ENCODE results near the gene CPED1. TPM values are rescaled to one million over a fixed set of nuclear protein-coding genes. Genes with fewer than 3 reads are reported as not detected.

Gene CPED1
- total RNA-seq, 1 donor from 2014 or later = not detected

- Mint-ChIP-seq H3K27me3 (ENCODE audit: unreplicated experiment) (no peaks in the 10 kb centered on the region), H3K27ac (ENCODE audit: unreplicated experiment) (no peak overlapping the region), H3K9me3 (ENCODE audit: unreplicated experiment) (no peaks in the 10 kb centered on the region), H3K4me1 (ENCODE audit: low read depth, unreplicated experiment) (peaks cover 6% of the 10 kb centered on the region), H3K36me3 (ENCODE audit: unreplicated experiment) (no peaks in the 10 kb centered on the region), H3K4me3 (ENCODE audit: unreplicated experiment) (no peak overlapping the region)
- no peak for TF ChIP-seq CTCF (IDR thresholded peaks at IDR 0.05; ENCODE audit: partially characterized antibody, unreplicated experiment)
- no peak for DNase-seq
Observed at GRCh38 chr7:121082400-121083101, 94.0 kb downstream of the CPED1 start.

- no peaks in the 10 kb centered on the region for H3K36me3 Mint-ChIP-seq (ENCODE audit: unreplicated experiment)
- H3K27ac Mint-ChIP-seq (ENCODE audit: unreplicated experiment) = no peak overlapping the region
- H3K4me3 Mint-ChIP-seq (ENCODE audit: unreplicated experiment) = no peak overlapping the region
Observed at GRCh38 chr7:121083138-121083789, 94.8 kb downstream of the CPED1 start.

GRCh38 chr7:121083790-121084251 is 95.3 kb downstream of the CPED1 start:
- no peaks in the 10 kb centered on the region for H3K36me3 Mint-ChIP-seq (ENCODE audit: unreplicated experiment)
- H3K9me3 Mint-ChIP-seq (ENCODE audit: unreplicated experiment) = no peaks in the 10 kb centered on the region
- TF ChIP-seq CTCF (IDR thresholded peaks at IDR 0.05; ENCODE audit: partially characterized antibody, unreplicated experiment) = no peak
- DNase-seq = no peak
- H3K4me3 Mint-ChIP-seq (ENCODE audit: unreplicated experiment) = no peak overlapping the region
- peaks cover 6% of the 10 kb centered on the region for H3K4me1 Mint-ChIP-seq (ENCODE audit: low read depth, unreplicated experiment)
- H3K27ac Mint-ChIP-seq (ENCODE audit: unreplicated experiment) = no peak overlapping the region
- H3K27me3 Mint-ChIP-seq (ENCODE audit: unreplicated experiment) = no peaks in the 10 kb centered on the region

More at GRCh38 chr7:121083138-121083789, 94.8 kb downstream of the CPED1 start:
- no peaks in the 10 kb centered on the region for H3K27me3 Mint-ChIP-seq (ENCODE audit: unreplicated experiment)
- TF ChIP-seq CTCF (IDR thresholded peaks at IDR 0.05; ENCODE audit: partially characterized antibody, unreplicated experiment) = no peak
- H3K9me3 Mint-ChIP-seq (ENCODE audit: unreplicated experiment) = no peaks in the 10 kb centered on the region
- H3K4me1 Mint-ChIP-seq (ENCODE audit: low read depth, unreplicated experiment) = peaks cover 6% of the 10 kb centered on the region
- no peak for DNase-seq

DNA sequence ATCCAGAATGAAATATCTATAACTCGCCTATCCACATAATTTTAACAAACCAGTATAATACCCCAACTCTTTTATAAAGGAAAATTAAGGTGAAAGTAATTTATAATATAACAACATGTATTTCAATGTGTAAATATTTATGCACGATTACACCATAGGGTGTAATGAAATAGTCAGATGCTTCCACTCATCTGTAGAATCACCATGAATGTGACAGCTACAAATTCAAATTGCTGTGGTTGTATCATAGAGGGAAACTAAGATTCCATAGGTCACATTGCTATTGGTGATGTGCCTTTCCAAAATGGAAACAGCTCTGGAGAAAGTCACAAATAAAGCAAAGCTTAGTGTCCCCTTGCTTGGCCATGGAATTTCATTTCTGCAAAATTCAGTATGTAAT is 95.7 kb downstream of the CPED1 start:
- no peak overlapping the region for H3K27ac Mint-ChIP-seq (ENCODE audit: unreplicated experiment)
- H3K9me3 Mint-ChIP-seq (ENCODE audit: unreplicated experiment) = no peaks in the 10 kb centered on the region
- no peak for DNase-seq
- H3K4me3 Mint-ChIP-seq (ENCODE audit: unreplicated experiment) = no peak overlapping the region
- no peaks in the 10 kb centered on the region for H3K36me3 Mint-ChIP-seq (ENCODE audit: unreplicated experiment)
- no peak for TF ChIP-seq CTCF (IDR thresholded peaks at IDR 0.05; ENCODE audit: partially characterized antibody, unreplicated experiment)
- no peaks in the 10 kb centered on the region for H3K27me3 Mint-ChIP-seq (ENCODE audit: unreplicated experiment)
- peaks cover 6% of the 10 kb centered on the region for H3K4me1 Mint-ChIP-seq (ENCODE audit: low read depth, unreplicated experiment)

DNA sequence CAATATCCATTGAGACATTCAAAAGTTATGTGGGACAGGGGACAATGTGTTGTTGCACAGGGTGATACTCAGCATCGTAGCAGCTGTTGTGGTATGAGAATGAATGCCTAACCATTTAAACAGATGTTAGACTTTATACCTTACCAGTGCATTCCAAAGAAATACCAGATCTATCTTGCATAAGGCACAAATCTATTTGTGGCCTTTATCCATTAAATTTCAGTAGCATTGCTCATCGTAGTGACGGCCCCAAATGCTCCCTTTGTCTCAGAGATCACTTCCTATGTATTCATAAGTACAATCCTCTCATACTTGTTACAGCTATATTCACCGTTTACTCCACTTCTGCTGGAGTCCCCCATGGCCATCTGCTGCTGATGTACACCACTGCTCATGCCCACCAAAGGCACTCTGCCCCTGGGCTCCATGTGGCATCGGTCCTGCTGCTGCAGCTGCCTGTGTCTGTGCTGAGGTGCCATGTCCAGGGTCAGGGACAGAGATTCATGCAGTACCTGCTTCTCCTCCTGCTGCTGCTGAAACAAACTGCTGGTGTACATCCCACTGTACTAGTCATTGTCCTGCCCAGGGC is 96.3 kb downstream of the CPED1 start:
- no peaks in the 10 kb centered on the region for H3K9me3 Mint-ChIP-seq (ENCODE audit: unreplicated experiment)
- no peak overlapping the region for H3K4me3 Mint-ChIP-seq (ENCODE audit: unreplicated experiment)
- no peak for TF ChIP-seq CTCF (IDR thresholded peaks at IDR 0.05; ENCODE audit: partially characterized antibody, unreplicated experiment)
- H3K4me1 Mint-ChIP-seq (ENCODE audit: low read depth, unreplicated experiment) = peaks cover 6% of the 10 kb centered on the region
- H3K27ac Mint-ChIP-seq (ENCODE audit: unreplicated experiment) = no peak overlapping the region
- no peak for DNase-seq
- no peaks in the 10 kb centered on the region for H3K36me3 Mint-ChIP-seq (ENCODE audit: unreplicated experiment)
- no peaks in the 10 kb centered on the region for H3K27me3 Mint-ChIP-seq (ENCODE audit: unreplicated experiment)
